HG03520 (cell line): ENCODE measurements around the gene TRIAP1.

Experiments used
- ATAC-seq: cut with Tn5 transposase; IDR thresholded peaks from one replicate; pipeline ENCODE4 v1.9.1; 2021; ENCODE audit warnings: mild to moderate bottlenecking, moderate library complexity; ENCODE audit not compliant: unreplicated experiment

TRIAP1 gene

DNA sequence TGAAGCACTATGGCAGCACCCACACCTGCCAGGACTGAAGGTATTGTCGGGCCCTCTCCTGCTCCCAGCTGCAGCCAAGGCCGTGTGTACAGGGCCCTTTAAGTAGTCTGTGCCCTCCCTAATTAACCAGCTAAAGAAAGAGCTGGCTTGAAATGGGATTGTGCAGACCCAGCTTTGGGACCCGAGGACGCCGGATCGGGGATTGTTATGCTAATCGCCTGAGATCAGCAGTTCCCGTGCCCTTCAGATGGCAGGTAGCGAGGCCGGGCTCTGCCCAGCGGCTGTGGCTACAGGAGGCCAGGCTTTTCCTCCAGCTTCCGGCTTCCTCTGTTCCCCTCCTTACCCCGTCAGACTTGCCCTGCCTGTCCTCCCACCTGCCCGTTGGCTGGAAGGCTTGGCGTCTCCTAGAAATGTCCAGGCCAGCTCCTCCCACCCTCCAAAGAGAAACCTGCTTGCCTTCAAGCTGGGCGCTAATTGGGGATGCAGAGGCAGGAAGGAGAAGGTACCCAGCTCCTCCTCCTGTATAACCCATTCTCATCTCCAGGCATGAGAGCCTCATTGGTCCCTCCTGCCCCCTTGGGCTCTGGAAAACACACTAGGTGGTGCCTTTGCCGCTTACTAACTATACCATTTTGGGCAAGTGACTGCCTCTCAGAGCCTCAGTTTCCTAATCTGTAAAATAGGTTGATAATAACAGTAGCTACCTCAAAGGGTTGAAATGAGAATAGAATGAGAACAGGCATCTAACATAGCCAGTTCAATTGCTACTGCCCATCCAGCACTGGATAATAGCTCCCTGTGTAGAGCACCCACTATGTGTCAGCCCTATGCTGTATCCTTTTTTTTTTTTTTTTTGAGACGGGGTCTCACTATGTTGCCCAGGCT, 51.5 kb downstream of the TRIAP1 start:
- ATAC-seq = no peak
